GM12872 (cell line): ENCODE data around the gene FXYD1.

Source experiments
- CTCF ChIP-seq: IDR thresholded peaks from 3 replicates; pipeline ENCODE4 v1.5.1; 2011; ENCODE audit warnings: low read depth, mild to moderate bottlenecking, low read length, moderate library complexity; ENCODE audit not compliant: insufficient read depth

Gene FXYD1

GRCh38 chr19:35105047-35105410 lies 33.6 kb upstream of the FXYD1 start:
- TF ChIP-seq CTCF, result no peak

- TF ChIP-seq CTCF, result no peak
These were observed 33.0 kb upstream of the FXYD1 start for GRCh38 chr19:35105411-35106290.

GRCh38 chr19:35106291-35106583 lies 32.4 kb upstream of the FXYD1 start:
- TF ChIP-seq CTCF, result no peak

- no peak for TF ChIP-seq CTCF
These were observed 31.6 kb upstream of the FXYD1 start for GRCh38 chr19:35106898-35107541.

- TF ChIP-seq CTCF, result no peak
These were observed 31.1 kb upstream of the FXYD1 start for GRCh38 chr19:35107545-35107944.

GRCh38 chr19:35108730-35109129 lies 29.9 kb upstream of the FXYD1 start:
- no peak for TF ChIP-seq CTCF

- no peak for TF ChIP-seq CTCF
These were observed 29.1 kb upstream of the FXYD1 start for GRCh38 chr19:35109395-35110112.
